Measurements from ENCODE around the gene DSEL.

- no peak for TF ChIP-seq CTCF (IDR thresholded peaks at IDR 0.05)
- no peak for TF ChIP-seq POLR2A (IDR thresholded peaks at IDR 0.05)
Measured at GRCh38 chr18:67540559-67540958, 24.0 kb upstream of the DSEL start.
